Erythroblast (primary cell): ENCODE results near the gene ZNF512B.
A peak's percentile ranks its signal among the peaks of the same experiment; 100 is the strongest.
"Not testable (repeated sequence)": the region's sequence is repeated elsewhere in the genome, so short reads cannot be mapped to it uniquely, and the experiment has no call there.

Experiments
- DNase-seq, 2 experiments: peaks; one replicate each; lab custom pipeline; 2025; lab: John Stamatoyannopoulos, UW
- GATA1 ChIP-seq: IDR thresholded peaks from 2 replicates; pipeline ENCODE4 v1.6.1; 2011; ENCODE audit warnings: low read depth, mild to moderate bottlenecking, control low read depth, low read length, moderate library complexity
- POLR2A ChIP-seq: IDR thresholded peaks from 2 replicates; pipeline ENCODE4 v1.6.1; 2011; ENCODE audit warnings: mild to moderate bottlenecking, low read length

The ZNF512B gene

GRCh38 chr20:63931735-63932134, 38.0 kb downstream of the ZNF512B start:
- TF ChIP-seq POLR2A (no peak), GATA1 (no peak)

GRCh38 chr20:63930971-63931553, 38.7 kb downstream of the ZNF512B start:
- DNase-seq = no peak
- TF ChIP-seq POLR2A = no peak
- TF ChIP-seq GATA1 = no peak

More at GRCh38 chr20:63931735-63932134, 38.0 kb downstream of the ZNF512B start:
- no peak for DNase-seq

- not testable (repeated sequence) for DNase-seq
Measured at GRCh38 chr20:63929473-63929883, 40.3 kb downstream of the ZNF512B start.

GRCh38 chr20:63929071-63929470, 40.7 kb downstream of the ZNF512B start:
- TF ChIP-seq POLR2A (no peak), GATA1 (no peak)
- no peak for DNase-seq

- TF ChIP-seq POLR2A (no peak), GATA1 (no peak)
- DNase-seq = no peak
Measured at GRCh38 chr20:63926298-63926697, 43.4 kb downstream of the ZNF512B start.

GRCh38 chr20:63924241-63924640, 45.5 kb downstream of the ZNF512B start:
- no peak for TF ChIP-seq POLR2A
- TF ChIP-seq GATA1 = no peak
- no peak for DNase-seq

- no peak for TF ChIP-seq GATA1
- DNase-seq = no peak
Measured at GRCh38 chr20:63923651-63924050, 46.1 kb downstream of the ZNF512B start.

GRCh38 chr20:63920226-63920625, 49.5 kb downstream of the ZNF512B start:
- TF ChIP-seq GATA1 (no peak), POLR2A (no peak)
- no peak for DNase-seq

GRCh38 chr20:63919130-63919529, 50.6 kb downstream of the ZNF512B start:
- TF ChIP-seq POLR2A (no peak), GATA1 (no peak)
- DNase-seq = no peak

GRCh38 chr20:63917811-63918210, 51.9 kb downstream of the ZNF512B start:
- TF ChIP-seq POLR2A (no peak), GATA1 (no peak)
- no peak for DNase-seq

GRCh38 chr20:63916371-63916939, 53.3 kb downstream of the ZNF512B start:
- DNase-seq = peak; percentile 26 to 42

- no peak for DNase-seq
- TF ChIP-seq POLR2A (no peak), GATA1 (no peak)
Measured at GRCh38 chr20:63915471-63915870, 54.3 kb downstream of the ZNF512B start.

GRCh38 chr20:63913768-63914167, 56.0 kb downstream of the ZNF512B start:
- no peak for DNase-seq
- no peak for TF ChIP-seq POLR2A
- no peak for TF ChIP-seq GATA1

GRCh38 chr20:63911176-63911575, 58.6 kb downstream of the ZNF512B start:
- TF ChIP-seq GATA1 (no peak), POLR2A (no peak)
- DNase-seq = no peak

- DNase-seq = peak; percentile 25 to 26
- TF ChIP-seq POLR2A (no peak), GATA1 (no peak)
Measured at GRCh38 chr20:63908008-63908682, 61.6 kb downstream of the ZNF512B start.
